GM12875 (cell line): ENCODE data around the gene AKAP13.

Source experiments
- H3K4me3 ChIP-seq: one replicate; pipeline ENCODE4 v1.5.1; 2011; ENCODE audit warnings: low read depth, low read length, control low read depth
- TF ChIP-seq, protein P1 (sequence below): IDR thresholded peaks from 2 replicates; pipeline ENCODE4 v1.5.1; 2011; ENCODE audit warnings: low read depth, mild to moderate bottlenecking, control low read depth, inconsistent platforms, low read length, moderate library complexity, borderline replicate concordance; ENCODE audit not compliant: insufficient read depth

Gene AKAP13

GRCh38 chr15:85694091-85694490, 313.7 kb downstream of the AKAP13 start:
- H3K4me3 ChIP-seq = no peak overlapping the region
- TF ChIP-seq, protein P1, sequence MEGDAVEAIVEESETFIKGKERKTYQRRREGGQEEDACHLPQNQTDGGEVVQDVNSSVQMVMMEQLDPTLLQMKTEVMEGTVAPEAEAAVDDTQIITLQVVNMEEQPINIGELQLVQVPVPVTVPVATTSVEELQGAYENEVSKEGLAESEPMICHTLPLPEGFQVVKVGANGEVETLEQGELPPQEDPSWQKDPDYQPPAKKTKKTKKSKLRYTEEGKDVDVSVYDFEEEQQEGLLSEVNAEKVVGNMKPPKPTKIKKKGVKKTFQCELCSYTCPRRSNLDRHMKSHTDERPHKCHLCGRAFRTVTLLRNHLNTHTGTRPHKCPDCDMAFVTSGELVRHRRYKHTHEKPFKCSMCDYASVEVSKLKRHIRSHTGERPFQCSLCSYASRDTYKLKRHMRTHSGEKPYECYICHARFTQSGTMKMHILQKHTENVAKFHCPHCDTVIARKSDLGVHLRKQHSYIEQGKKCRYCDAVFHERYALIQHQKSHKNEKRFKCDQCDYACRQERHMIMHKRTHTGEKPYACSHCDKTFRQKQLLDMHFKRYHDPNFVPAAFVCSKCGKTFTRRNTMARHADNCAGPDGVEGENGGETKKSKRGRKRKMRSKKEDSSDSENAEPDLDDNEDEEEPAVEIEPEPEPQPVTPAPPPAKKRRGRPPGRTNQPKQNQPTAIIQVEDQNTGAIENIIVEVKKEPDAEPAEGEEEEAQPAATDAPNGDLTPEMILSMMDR = no peak

DNA sequence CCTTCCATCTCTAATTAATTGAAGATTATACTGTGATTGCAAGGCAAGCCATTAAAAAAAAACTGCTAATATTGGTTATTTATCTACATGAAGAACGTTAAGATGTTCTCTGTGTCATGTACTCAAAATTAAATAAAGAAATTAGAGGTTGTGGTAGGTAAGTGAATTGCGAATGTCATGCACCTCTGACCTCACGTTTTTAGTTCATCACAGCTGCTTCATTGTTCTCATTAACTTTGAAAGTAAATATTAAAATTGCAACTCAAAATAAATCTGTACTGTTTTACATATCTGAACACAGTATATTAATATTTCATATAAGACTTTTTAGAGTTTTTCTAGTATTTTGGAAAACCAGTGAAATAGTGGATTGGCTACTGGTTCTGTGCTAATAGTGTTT, 320.4 kb downstream of the AKAP13 start:
- H3K4me3 ChIP-seq = no peak overlapping the region

DNA sequence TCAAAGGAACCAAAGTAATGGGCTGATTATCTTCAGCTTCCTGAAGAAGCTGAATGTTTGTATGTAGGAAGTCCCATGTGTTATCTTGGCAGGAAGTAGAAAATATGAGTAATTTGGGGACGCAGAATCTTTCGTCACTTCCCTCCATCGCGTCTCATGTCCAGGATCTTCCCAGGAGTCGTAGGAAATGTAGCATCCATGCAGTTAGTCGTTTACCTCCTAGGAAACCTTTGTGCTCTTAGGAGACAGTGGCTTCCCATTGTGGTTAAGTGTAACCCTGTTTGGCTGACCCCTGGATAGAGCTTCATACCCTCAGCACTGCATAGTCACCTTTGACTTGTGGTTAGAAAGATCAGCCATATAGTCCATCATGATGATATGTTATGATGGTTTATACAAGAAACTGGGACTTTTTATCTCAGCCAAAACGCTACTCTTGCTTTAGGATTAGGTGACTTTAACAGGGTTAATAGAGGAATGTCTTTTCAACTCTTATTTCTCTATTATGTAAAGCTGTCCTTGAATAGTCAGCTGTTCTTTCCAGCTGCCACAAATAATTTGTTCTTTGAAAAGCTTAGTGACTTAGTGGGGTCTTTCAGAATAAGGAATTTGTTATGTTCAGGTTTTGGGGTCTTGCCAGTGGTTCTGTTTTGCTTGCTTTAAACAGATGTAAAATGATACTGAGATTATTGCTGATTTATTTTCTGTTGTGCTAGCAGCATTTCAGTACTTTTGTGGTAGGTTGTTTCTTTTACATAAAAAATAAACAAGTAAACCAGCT, 322.1 kb downstream of the AKAP13 start:
- no peak overlapping the region for H3K4me3 ChIP-seq
- TF ChIP-seq, protein P1 = no peak

More for the DNA sequence above, 320.4 kb downstream of the AKAP13 start:
- TF ChIP-seq, protein P1 = no peak

DNA sequence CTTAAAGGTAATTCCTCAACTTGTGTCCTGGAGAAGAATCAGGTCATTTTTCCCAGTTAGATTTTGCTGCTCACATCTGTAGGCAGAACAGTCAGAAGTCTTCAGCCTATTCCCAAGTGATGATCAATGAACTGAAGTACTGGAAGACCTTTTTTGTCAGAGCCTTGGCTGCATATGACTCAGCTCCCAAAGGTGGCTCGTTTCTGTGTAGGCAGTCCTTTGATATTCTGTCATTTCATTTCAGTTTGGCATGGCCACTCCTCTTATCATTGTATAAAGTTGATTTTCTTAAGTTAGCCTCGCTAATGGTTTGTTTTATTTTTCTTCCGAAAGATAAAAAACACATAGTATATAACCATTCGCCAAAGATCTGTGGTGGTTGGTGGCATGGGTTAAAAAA, 323.7 kb downstream of the AKAP13 start:
- no peak overlapping the region for H3K4me3 ChIP-seq
- TF ChIP-seq, protein P1 = no peak

GRCh38 chr15:85704720-85705429, 324.5 kb downstream of the AKAP13 start:
- no peak overlapping the region for H3K4me3 ChIP-seq
- TF ChIP-seq, protein P1 = no peak

- H3K4me3 ChIP-seq = no peak overlapping the region
These were observed 326.5 kb downstream of the AKAP13 start for GRCh38 chr15:85706779-85707518.

More at GRCh38 chr15:85706779-85707518, 326.5 kb downstream of the AKAP13 start:
- TF ChIP-seq, protein P1 = no peak
